Measurements from ENCODE around the gene XRCC3. TPM values are rescaled to one million over a fixed set of nuclear protein-coding genes. Genes with fewer than 3 reads are reported as not detected.

XRCC3 gene
- total and polyA plus RNA-seq, 2 donors (not counting 3 experiments of a cell fraction or from before 2014, with no cell fraction given), result 13.6 to 27.2 TPM

- no TSS peak for BruUV-seq (replicated peaks)
- DNase-seq (ENCODE audit: low read depth, low spot score) (no peak), FAIRE-seq (no peak)
- no peak overlapping the region for H3K27ac ChIP-seq (ENCODE audit: insufficient read depth, low read depth, low read length)
- H3K9me3 ChIP-seq (replicated peaks; ENCODE audit: control insufficient read depth, insufficient read depth, low read length), result no peaks in the 10 kb centered on the region
- H3K4me1 ChIP-seq (ENCODE audit: control insufficient read depth, extremely low read depth, insufficient read depth, low read length), result no peaks in the 10 kb centered on the region
- dilution Hi-C loops (cut with MboI; ENCODE audit: extremely low pct_ligation_motif_present, low sequenced_read_pairs) (no loop called here), intact Hi-C loops (cut with micrococcal nuclease) (no loop called here)
- no peak overlapping the region for H2AFZ ChIP-seq (ENCODE audit: low read depth, low read length)
- POLR2A ChIA-PET, result no interaction called here
- CTCF ChIA-PET, result no interaction called here
- H3K4me2 ChIP-seq (ENCODE audit: insufficient read depth, low read length), result no peak overlapping the region
- peaks cover 9% of the 10 kb centered on the region for H3K79me2 ChIP-seq (ENCODE audit: control insufficient read depth, insufficient read depth, low read length)
- no peaks in the 10 kb centered on the region for H3K27me3 ChIP-seq (ENCODE audit: control insufficient read depth in 2 of 2, insufficient read depth in 2 of 2, low read length in 2 of 2)
- H3K9me1 ChIP-seq (replicated peaks; ENCODE audit: control insufficient read depth, extremely low read depth, insufficient read depth, low read length), result no peaks in the 10 kb centered on the region
- peaks cover 0 to 35% of the 10 kb centered on the region in 2 experiments for H3K36me3 ChIP-seq (ENCODE audit: control insufficient read depth in 2 of 2, extremely low read depth in 1 of 2, insufficient read depth in 2 of 2, low read length in 2 of 2)
- H3K9ac ChIP-seq (replicated peaks; ENCODE audit: extremely low read depth, insufficient read depth, low read length), result no peak overlapping the region
- H3K4me3 ChIP-seq (replicated peaks in 1 of 3; ENCODE audit: insufficient read depth in 1 of 3, low read depth in 1 of 3, low read length in 3 of 3), result no peak overlapping the region
- peak in 1 of 2 donors; percentile 18 for TF ChIP-seq CTCF (IDR thresholded peaks at IDR 0.05; ENCODE audit: extremely low read depth in 1 of 2, insufficient read depth in 1 of 2, low read depth in 1 of 2, low read length in 2 of 2)
- no peak for TF ChIP-seq POLR2AphosphoS5 (IDR thresholded peaks at IDR 0.05; ENCODE audit: insufficient read depth, low read depth, low read length)
- H4K20me1 ChIP-seq (replicated peaks; ENCODE audit: control insufficient read depth, extremely low read depth, insufficient read depth, low read length), result no peaks in the 10 kb centered on the region
Measured at GRCh38 chr14:103730490-103731035, 15.3 kb upstream of the XRCC3 start.

- CTCF ChIA-PET, result interaction anchor here (0.8 kb wide), 1 partner anchor 180 kb away, joined by 3 read pairs; no protein-coding TSS in a partner anchor
- dilution Hi-C loops (cut with MboI; ENCODE audit: extremely low pct_ligation_motif_present, low sequenced_read_pairs), result no loop called here
Measured at GRCh38 chr14:103729496-103730448, 14.5 kb upstream of the XRCC3 start.

More at GRCh38 chr14:103729496-103730448, 14.5 kb upstream of the XRCC3 start:
- no peak overlapping the region for H3K4me2 ChIP-seq (ENCODE audit: insufficient read depth, low read length)
- no peak overlapping the region for H3K4me3 ChIP-seq (replicated peaks in 1 of 3; ENCODE audit: insufficient read depth in 1 of 3, low read depth in 1 of 3, low read length in 3 of 3)
- H3K4me1 ChIP-seq (ENCODE audit: control insufficient read depth, extremely low read depth, insufficient read depth, low read length), result no peaks in the 10 kb centered on the region
- H3K27ac ChIP-seq (ENCODE audit: insufficient read depth, low read depth, low read length), result no peak overlapping the region
- no peak for DNase-seq (ENCODE audit: low read depth, low spot score)
- intact Hi-C loops (cut with micrococcal nuclease), result no loop called here
- no peaks in the 10 kb centered on the region for H4K20me1 ChIP-seq (replicated peaks; ENCODE audit: control insufficient read depth, extremely low read depth, insufficient read depth, low read length)
- no TSS peak for BruUV-seq (replicated peaks)
- FAIRE-seq, result no peak
- peaks cover 16% of the 10 kb centered on the region for H3K79me2 ChIP-seq (ENCODE audit: control insufficient read depth, insufficient read depth, low read length)
- H3K36me3 ChIP-seq (ENCODE audit: control insufficient read depth in 2 of 2, extremely low read depth in 1 of 2, insufficient read depth in 2 of 2, low read length in 2 of 2), result peaks cover 0 to 35% of the 10 kb centered on the region in 2 experiments
- no peak overlapping the region for H3K9ac ChIP-seq (replicated peaks; ENCODE audit: extremely low read depth, insufficient read depth, low read length)
- TF ChIP-seq JUN (IDR thresholded peaks at IDR 0.05; ENCODE audit: borderline replicate concordance, insufficient read depth, insufficient read length, low read depth) (no peak), FOS (IDR thresholded peaks at IDR 0.05; ENCODE audit: borderline replicate concordance, insufficient read depth, low read length) (no peak), MYC (IDR thresholded peaks at IDR 0.05; ENCODE audit: low read depth, low read length) (no peak), POLR2AphosphoS5 (IDR thresholded peaks at IDR 0.05; ENCODE audit: insufficient read depth, low read depth, low read length) (no peak), POLR2A (IDR thresholded peaks at IDR 0.05; ENCODE audit: low read depth, low read length) (no peak)
- no peak overlapping the region for H2AFZ ChIP-seq (ENCODE audit: low read depth, low read length)
- no peaks in the 10 kb centered on the region for H3K9me3 ChIP-seq (replicated peaks; ENCODE audit: control insufficient read depth, insufficient read depth, low read length)
- POLR2A ChIA-PET, result no interaction called here
- H3K27me3 ChIP-seq (ENCODE audit: control insufficient read depth in 2 of 2, insufficient read depth in 2 of 2, low read length in 2 of 2), result no peaks in the 10 kb centered on the region
- H3K9me1 ChIP-seq (replicated peaks; ENCODE audit: control insufficient read depth, extremely low read depth, insufficient read depth, low read length), result no peaks in the 10 kb centered on the region

Data from endothelial cell of umbilical vein (primary cell).